ENCODE data around the gene SYCP2.
"Not testable (repeated sequence)": the region's sequence is repeated elsewhere in the genome, so short reads cannot be mapped to it uniquely, and the experiment has no call there.

SYCP2 gene

DNA sequence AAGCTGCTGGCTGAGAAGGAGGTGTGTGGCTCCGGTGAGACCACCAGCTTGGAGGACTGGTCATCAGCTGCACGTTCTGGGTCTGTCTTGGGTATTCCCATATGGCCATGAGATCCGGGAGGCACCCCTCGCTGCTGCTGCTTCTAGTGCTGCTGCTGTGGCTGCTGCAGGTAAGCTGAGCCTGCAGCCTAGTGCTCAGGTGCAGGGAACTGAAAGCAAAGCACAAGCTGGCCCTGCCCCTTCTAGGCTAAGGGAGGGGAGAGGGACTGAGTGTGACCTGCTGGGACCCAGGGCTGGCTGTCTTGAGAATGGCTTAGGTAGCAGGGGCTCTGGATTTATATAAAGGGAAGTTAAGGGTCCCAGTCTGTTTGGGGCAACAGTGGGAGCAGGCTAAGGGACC is 25.2 kb upstream of the SYCP2 start:
- Histone ChIP-seq H3K4me1 (ENCODE audit: control insufficient read depth, insufficient read depth, low read length, poor library complexity, severe bottlenecking) (no peaks in the 10 kb centered on the region), H3K27ac (ENCODE audit: insufficient read depth, low read length, poor library complexity, severe bottlenecking) (no peak overlapping the region)

DNA sequence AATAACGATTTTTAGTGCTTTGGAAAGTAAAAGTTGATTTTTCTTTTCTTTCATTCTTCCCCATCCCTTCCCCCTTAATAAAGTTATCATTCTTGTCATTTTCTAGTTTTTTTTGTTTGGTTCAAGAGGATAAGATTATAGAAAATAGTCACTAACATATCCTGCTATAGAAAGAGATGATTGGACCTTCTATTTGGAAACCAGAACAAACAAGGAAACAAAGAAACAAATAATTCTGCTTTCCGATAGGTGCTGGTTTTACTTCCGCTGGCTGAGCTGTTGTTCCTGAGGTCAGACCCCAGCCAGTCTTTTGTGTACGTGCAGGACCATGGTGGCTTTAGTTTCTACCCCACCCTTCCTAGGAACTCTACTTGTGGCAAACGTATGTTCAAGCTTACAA is 24.7 kb upstream of the SYCP2 start, which contains the start of gene CDH26:
CDH26 (plus strand) TSS at position 301 of the 400 bp plus-strand sequence. CDS start 304 bp downstream, outside the sequence.
- Histone ChIP-seq H3K36me3 (ENCODE audit: control insufficient read depth, insufficient read depth, low read length) (no peaks in the 10 kb centered on the region), H3K27ac (ENCODE audit: insufficient read depth, low read length, poor library complexity, severe bottlenecking) (no peak within 1 kb of the TSS)
- DNase-seq: no peak

More for the DNA sequence above, 25.2 kb upstream of the SYCP2 start:
- H3K9me3 ChIP-seq (ENCODE audit: control insufficient read depth, low read length): no peaks in the 10 kb centered on the region
- H3K4me3 ChIP-seq (ENCODE audit: insufficient read depth, low read depth, low read length, poor library complexity, severe bottlenecking): no peak overlapping the region
- H3K27me3 ChIP-seq (replicated peaks; ENCODE audit: control insufficient read depth, insufficient read depth, low read length, poor library complexity, severe bottlenecking): no peaks in the 10 kb centered on the region
- H3K36me3 ChIP-seq (ENCODE audit: control insufficient read depth, insufficient read depth, low read length): no peaks in the 10 kb centered on the region
- no peak for DNase-seq

DNA sequence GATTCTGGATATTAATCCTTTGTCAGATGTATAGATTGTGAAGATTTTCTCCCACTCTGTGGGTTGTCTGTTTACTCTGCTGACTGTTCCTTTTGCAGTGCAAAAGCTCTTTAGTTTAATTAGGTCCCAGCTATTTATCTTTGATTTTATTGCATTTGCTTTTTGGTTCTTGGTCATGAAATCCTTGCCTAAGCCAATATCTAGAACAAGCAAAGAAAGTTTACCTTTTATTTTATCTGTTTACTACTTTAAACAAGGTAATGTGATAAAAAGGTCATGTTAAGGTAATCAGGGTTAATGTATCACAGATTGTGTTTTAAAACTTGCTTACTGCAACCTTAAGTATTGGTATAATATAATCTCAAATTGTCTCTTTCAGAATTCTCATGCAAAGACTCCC is 24.1 kb upstream of the SYCP2 start:
- not testable (repeated sequence) for H3K4me3 ChIP-seq (ENCODE audit: insufficient read depth, low read depth, low read length, poor library complexity, severe bottlenecking); H3K9me3 ChIP-seq (ENCODE audit: control insufficient read depth, low read length); H3K27me3 ChIP-seq (replicated peaks; ENCODE audit: control insufficient read depth, insufficient read depth, low read length, poor library complexity, severe bottlenecking); H3K4me1 ChIP-seq (ENCODE audit: control insufficient read depth, insufficient read depth, low read length, poor library complexity, severe bottlenecking); H3K27ac ChIP-seq (ENCODE audit: insufficient read depth, low read length, poor library complexity, severe bottlenecking); DNase-seq; H3K36me3 ChIP-seq (ENCODE audit: control insufficient read depth, insufficient read depth, low read length)

More for the DNA sequence above, 24.7 kb upstream of the SYCP2 start, which contains the start of gene CDH26:
- Histone ChIP-seq H3K27me3 (replicated peaks; ENCODE audit: control insufficient read depth, insufficient read depth, low read length, poor library complexity, severe bottlenecking) (no peaks in the 10 kb centered on the region), H3K4me3 (ENCODE audit: insufficient read depth, low read depth, low read length, poor library complexity, severe bottlenecking) (no peak within 1 kb of the TSS), H3K4me1 (ENCODE audit: control insufficient read depth, insufficient read depth, low read length, poor library complexity, severe bottlenecking) (no peaks in the 10 kb centered on the region), H3K9me3 (ENCODE audit: control insufficient read depth, low read length) (no peaks in the 10 kb centered on the region)

DNA sequence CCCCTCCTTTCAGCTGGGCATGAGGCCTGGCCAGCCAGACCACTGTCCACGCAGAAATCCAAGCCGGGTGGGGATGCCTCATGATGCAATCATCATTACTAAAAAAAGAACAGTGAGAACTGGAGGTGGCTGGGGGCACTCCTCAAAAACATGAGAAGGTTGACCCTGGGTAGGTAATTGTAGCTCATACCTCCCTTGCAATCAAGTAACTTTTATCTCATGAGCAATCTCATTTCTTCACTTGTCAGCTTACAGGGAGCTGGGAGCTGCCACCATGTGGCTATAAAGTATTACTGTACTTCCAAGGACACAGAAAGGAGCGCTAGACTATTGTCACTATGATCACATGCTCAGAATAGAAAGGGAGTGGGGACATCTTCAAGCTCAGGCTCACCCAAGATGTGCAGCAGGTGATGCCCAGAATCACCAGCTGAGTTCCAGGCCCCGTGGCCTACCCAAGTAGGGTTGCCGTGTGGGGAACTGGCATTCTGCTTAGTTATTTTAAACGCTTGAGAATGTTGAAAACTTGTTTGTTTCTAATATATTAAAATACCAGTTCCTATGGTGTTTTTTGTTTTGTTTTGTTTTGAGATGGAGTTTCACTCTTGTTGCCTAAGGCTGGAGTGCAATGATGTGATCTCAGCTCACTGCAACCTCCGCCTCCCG is 21.8 kb upstream of the SYCP2 start:
- H3K27me3 ChIP-seq (replicated peaks; ENCODE audit: control insufficient read depth, insufficient read depth, low read length, poor library complexity, severe bottlenecking): no peaks in the 10 kb centered on the region
- H3K9me3 ChIP-seq (ENCODE audit: control insufficient read depth, low read length): no peaks in the 10 kb centered on the region
- H3K4me1 ChIP-seq (ENCODE audit: control insufficient read depth, insufficient read depth, low read length, poor library complexity, severe bottlenecking): no peaks in the 10 kb centered on the region
- no peaks in the 10 kb centered on the region for H3K36me3 ChIP-seq (ENCODE audit: control insufficient read depth, insufficient read depth, low read length)
- DNase-seq: no peak
- no peak overlapping the region for H3K27ac ChIP-seq (ENCODE audit: insufficient read depth, low read length, poor library complexity, severe bottlenecking)
- no peak overlapping the region for H3K4me3 ChIP-seq (ENCODE audit: insufficient read depth, low read depth, low read length, poor library complexity, severe bottlenecking)

DNA sequence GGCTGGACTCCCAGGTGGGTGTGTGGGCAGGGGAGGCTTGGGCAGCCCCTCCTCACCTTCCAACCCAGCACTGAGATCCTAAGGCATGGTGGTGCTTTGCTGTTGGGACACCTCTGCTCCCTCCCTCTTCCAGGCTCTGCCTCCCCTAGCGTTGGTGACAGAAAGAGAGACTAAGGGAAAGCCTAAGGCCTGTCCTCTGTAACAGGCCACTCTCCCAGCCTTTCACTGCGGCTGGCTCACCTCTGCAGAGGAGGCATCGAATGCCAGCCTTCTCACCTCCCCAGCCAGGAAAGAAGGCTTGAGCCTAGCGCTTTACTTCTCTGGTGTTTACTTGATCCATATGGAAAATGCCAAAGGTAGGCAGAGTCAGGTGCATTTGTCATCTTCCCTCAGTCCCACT is 21.3 kb upstream of the SYCP2 start:
- Histone ChIP-seq H3K27me3 (replicated peaks; ENCODE audit: control insufficient read depth, insufficient read depth, low read length, poor library complexity, severe bottlenecking) (no peaks in the 10 kb centered on the region), H3K9me3 (ENCODE audit: control insufficient read depth, low read length) (no peaks in the 10 kb centered on the region), H3K27ac (ENCODE audit: insufficient read depth, low read length, poor library complexity, severe bottlenecking) (no peak overlapping the region), H3K4me3 (ENCODE audit: insufficient read depth, low read depth, low read length, poor library complexity, severe bottlenecking) (no peak overlapping the region), H3K4me1 (ENCODE audit: control insufficient read depth, insufficient read depth, low read length, poor library complexity, severe bottlenecking) (no peaks in the 10 kb centered on the region), H3K36me3 (ENCODE audit: control insufficient read depth, insufficient read depth, low read length) (no peaks in the 10 kb centered on the region)
- no peak for DNase-seq

DNA sequence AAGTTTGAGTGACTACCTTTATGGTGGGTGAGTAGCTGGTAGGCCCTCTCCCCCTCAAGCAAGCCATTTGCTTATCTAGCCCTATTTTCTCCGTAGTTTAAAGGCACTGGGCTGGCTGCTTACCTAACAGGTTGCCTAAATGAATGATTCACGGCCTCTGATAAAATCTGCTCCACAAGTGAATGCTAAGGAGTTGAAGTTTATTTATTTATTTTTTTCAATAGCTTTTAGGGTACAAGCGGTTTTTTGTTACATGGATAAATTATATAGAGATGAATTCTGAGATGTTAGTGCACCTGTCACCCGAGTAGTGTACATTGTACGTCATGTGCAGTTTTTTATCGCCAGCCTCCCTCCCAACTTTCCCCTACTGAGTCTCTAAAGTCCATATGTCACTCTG is 16.5 kb upstream of the SYCP2 start:
- Histone ChIP-seq H3K9me3 (ENCODE audit: control insufficient read depth, low read length) (no peaks in the 10 kb centered on the region), H3K36me3 (ENCODE audit: control insufficient read depth, insufficient read depth, low read length) (peaks cover 9% of the 10 kb centered on the region), H3K4me3 (ENCODE audit: insufficient read depth, low read depth, low read length, poor library complexity, severe bottlenecking) (no peak overlapping the region), H3K4me1 (ENCODE audit: control insufficient read depth, insufficient read depth, low read length, poor library complexity, severe bottlenecking) (peaks cover 3% of the 10 kb centered on the region), H3K27me3 (replicated peaks; ENCODE audit: control insufficient read depth, insufficient read depth, low read length, poor library complexity, severe bottlenecking) (no peaks in the 10 kb centered on the region), H3K27ac (ENCODE audit: insufficient read depth, low read length, poor library complexity, severe bottlenecking) (peak overlapping the region; percentile 44)
- no peak for DNase-seq

DNA sequence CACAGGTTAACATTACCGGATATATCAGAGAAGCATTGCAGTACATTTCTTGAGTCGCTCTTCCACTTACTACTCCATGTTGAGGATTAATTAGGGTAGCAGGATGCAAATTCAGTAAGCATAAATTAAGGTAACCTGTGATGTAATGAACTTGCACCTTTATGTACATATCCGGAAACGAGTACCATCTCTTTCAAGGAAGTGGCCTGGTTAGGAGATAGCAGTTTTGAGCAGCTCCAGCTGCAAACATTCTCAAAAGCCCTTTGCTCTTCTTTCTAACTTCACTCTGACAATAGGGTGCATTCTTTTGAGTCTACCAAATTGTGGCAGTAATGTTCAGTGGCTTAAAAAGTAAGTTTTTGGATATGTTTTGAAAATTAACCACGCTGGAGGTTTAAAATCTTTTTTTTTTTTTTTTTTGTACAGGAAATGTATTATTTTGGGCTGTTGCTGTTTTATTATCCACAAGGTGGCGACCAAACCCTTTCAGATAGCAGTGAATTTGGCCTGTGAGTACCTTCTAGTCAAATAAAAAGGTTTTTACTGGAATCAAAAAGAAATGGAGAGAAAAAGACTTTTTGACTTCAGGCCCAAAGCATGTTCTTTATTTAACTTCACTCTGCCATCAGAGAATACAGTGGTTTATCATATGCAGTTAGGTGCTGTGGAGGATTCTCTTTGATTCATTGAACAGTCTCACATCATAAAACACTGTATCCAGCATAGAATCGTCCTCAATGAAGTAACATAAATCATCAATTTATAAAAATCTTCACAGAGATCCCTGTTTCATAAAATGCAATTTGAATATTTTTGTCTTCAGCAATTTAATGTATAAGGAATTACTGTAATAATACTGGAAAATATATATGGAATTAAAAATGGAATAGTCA is 15.6 kb upstream of the SYCP2 start:
- Histone ChIP-seq H3K27me3 (replicated peaks; ENCODE audit: control insufficient read depth, insufficient read depth, low read length, poor library complexity, severe bottlenecking) (no peaks in the 10 kb centered on the region), H3K4me3 (ENCODE audit: insufficient read depth, low read depth, low read length, poor library complexity, severe bottlenecking) (no peak overlapping the region), H3K9me3 (ENCODE audit: control insufficient read depth, low read length) (no peaks in the 10 kb centered on the region), H3K27ac (ENCODE audit: insufficient read depth, low read length, poor library complexity, severe bottlenecking) (peak overlapping the region; percentile 44), H3K36me3 (ENCODE audit: control insufficient read depth, insufficient read depth, low read length) (peaks cover 17% of the 10 kb centered on the region), H3K4me1 (ENCODE audit: control insufficient read depth, insufficient read depth, low read length, poor library complexity, severe bottlenecking) (peaks cover 3% of the 10 kb centered on the region)
- DNase-seq: no peak

DNA sequence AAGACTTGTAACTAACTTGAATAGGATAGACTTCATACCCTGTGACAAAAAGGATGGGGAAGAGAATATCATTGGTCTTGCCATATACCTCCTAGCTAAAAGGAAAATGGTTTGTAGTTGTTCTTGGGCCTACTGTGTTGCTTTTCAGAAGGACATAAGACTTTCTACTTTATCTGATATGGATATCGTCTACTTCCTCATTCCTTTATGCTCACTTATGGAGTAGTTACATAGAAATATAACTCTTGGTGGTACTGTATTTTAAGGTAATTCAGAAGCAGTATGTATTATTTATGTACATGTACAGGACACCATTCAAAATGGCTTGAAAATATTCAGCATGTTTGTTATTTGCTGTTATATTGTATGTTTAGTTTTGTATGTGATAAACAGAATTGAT is 14.8 kb upstream of the SYCP2 start:
- no peak for DNase-seq
- Histone ChIP-seq H3K27ac (ENCODE audit: insufficient read depth, low read length, poor library complexity, severe bottlenecking) (peak overlapping the region; percentile 44), H3K9me3 (ENCODE audit: control insufficient read depth, low read length) (no peaks in the 10 kb centered on the region), H3K27me3 (replicated peaks; ENCODE audit: control insufficient read depth, insufficient read depth, low read length, poor library complexity, severe bottlenecking) (no peaks in the 10 kb centered on the region), H3K4me3 (ENCODE audit: insufficient read depth, low read depth, low read length, poor library complexity, severe bottlenecking) (no peak overlapping the region), H3K36me3 (ENCODE audit: control insufficient read depth, insufficient read depth, low read length) (peaks cover 24% of the 10 kb centered on the region), H3K4me1 (ENCODE audit: control insufficient read depth, insufficient read depth, low read length, poor library complexity, severe bottlenecking) (peaks cover 3% of the 10 kb centered on the region)

DNA sequence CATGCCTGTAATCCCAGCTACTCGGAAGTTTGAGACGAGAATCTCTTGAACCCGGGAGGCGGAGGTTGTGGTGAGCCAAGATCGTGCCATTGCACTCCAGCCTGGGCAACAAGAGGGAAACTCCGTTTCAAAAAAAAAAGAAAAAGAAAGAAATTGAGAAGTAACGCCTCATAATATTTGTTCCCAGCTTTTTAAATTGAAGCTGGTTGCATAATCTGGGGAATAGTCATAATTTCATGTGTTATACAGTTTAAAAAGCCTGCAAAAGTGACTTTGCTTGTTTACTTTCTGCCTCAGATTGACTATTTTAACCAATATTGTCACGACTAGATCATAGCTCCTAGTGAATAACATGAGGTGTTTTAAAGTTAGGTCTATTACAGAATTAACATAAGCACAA is 13.9 kb upstream of the SYCP2 start:
- Histone ChIP-seq H3K27ac (ENCODE audit: insufficient read depth, low read length, poor library complexity, severe bottlenecking) (no peak overlapping the region), H3K9me3 (ENCODE audit: control insufficient read depth, low read length) (no peaks in the 10 kb centered on the region), H3K4me1 (ENCODE audit: control insufficient read depth, insufficient read depth, low read length, poor library complexity, severe bottlenecking) (peaks cover 3% of the 10 kb centered on the region), H3K4me3 (ENCODE audit: insufficient read depth, low read depth, low read length, poor library complexity, severe bottlenecking) (no peak overlapping the region), H3K36me3 (ENCODE audit: control insufficient read depth, insufficient read depth, low read length) (peaks cover 31% of the 10 kb centered on the region), H3K27me3 (replicated peaks; ENCODE audit: control insufficient read depth, insufficient read depth, low read length, poor library complexity, severe bottlenecking) (no peaks in the 10 kb centered on the region)
- no peak for DNase-seq

DNA sequence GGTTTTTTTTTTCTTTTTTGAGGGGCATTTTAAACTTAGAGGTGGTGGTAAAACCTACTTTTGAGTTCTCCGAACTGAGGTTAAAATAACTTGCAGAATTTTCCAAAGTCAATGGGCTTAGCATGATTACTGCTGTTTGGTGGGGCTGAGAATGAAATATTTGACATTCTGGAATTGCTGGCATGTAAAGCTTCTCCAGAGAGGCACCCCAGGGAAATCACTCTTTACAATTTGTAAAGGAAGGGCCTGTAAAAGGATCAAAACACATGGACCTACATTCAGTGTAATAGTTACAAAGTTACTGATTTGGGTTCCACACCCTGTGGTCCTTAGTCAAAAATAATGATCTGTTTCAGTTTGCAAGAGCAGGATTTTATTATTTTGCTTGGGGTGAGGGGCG is 12.3 kb upstream of the SYCP2 start:
- no peak for DNase-seq
- Histone ChIP-seq H3K36me3 (ENCODE audit: control insufficient read depth, insufficient read depth, low read length) (peaks cover 32% of the 10 kb centered on the region), H3K4me1 (ENCODE audit: control insufficient read depth, insufficient read depth, low read length, poor library complexity, severe bottlenecking) (peaks cover 3% of the 10 kb centered on the region), H3K27me3 (replicated peaks; ENCODE audit: control insufficient read depth, insufficient read depth, low read length, poor library complexity, severe bottlenecking) (no peaks in the 10 kb centered on the region), H3K9me3 (ENCODE audit: control insufficient read depth, low read length) (no peaks in the 10 kb centered on the region), H3K4me3 (ENCODE audit: insufficient read depth, low read depth, low read length, poor library complexity, severe bottlenecking) (no peak overlapping the region), H3K27ac (ENCODE audit: insufficient read depth, low read length, poor library complexity, severe bottlenecking) (no peak overlapping the region)

Data from effector memory CD4-positive, alpha-beta T cell (primary cell).